MM.1S (cell line): Measurements from ENCODE around the gene PTPRD.

Experiments
- CTCF ChIP-seq: fragments of 300-600 bp; sonication (generic); IDR thresholded peaks from 2 replicates; pipeline ENCODE4 v1.5.1; 2016; ENCODE audit warnings: antibody characterized with exemption, low read length, mixed read lengths
- EZH2phosphoT487 ChIP-seq: fragments of 300-600 bp; sonication (generic); IDR thresholded peaks from 2 replicates; pipeline ENCODE4 v1.6.1; 2018; ENCODE audit warnings: antibody characterized with exemption, low read length

GRCh38 chr9:9469271-9469670 lies 1143.5 kb downstream of the PTPRD start:
- TF ChIP-seq CTCF (no peak), EZH2phosphoT487 (no peak)
